H9 (cell line): ENCODE results near the gene SPRED1. TPM values are rescaled to one million over a fixed set of nuclear protein-coding genes. Genes with fewer than 3 reads are reported as not detected.
A peak's percentile ranks its signal among the peaks of the same experiment; 100 is the strongest.

Experiments used
- DNase-seq: peaks from one replicate; pipeline ENCODE4 v3.0.0-alpha.2; 2017
- H2AFZ ChIP-seq: one replicate; pipeline ENCODE4 v1.6.1; 2013; ENCODE audit warnings: mild to moderate bottlenecking, low read length, control low read depth, moderate library complexity
- H2AK5ac ChIP-seq: 2 replicates; pipeline ENCODE4 v1.6.1; 2013; ENCODE audit warnings: low read length, control low read depth, mixed read lengths; ENCODE audit not compliant: insufficient read length
- H2BK120ac ChIP-seq: one replicate; pipeline ENCODE4 v1.6.1; 2013; ENCODE audit warnings: low read depth, mild to moderate bottlenecking, low read length, control low read depth, inconsistent platforms; ENCODE audit not compliant: poor library complexity, severe bottlenecking
- H2BK12ac ChIP-seq: 2 replicates; pipeline ENCODE4 v1.6.1; 2013; ENCODE audit warnings: low read length, control low read depth, mixed read lengths, low read depth; ENCODE audit not compliant: insufficient read length
- H2BK15ac ChIP-seq: 2 replicates; pipeline ENCODE4 v1.6.1; 2013; ENCODE audit warnings: low read depth, low read length, control low read depth
- H2BK20ac ChIP-seq: one replicate; pipeline ENCODE4 v1.6.1; 2013; ENCODE audit warnings: low read depth, mild to moderate bottlenecking, low read length, control low read depth, inconsistent platforms; ENCODE audit not compliant: poor library complexity, severe bottlenecking
- H2BK5ac ChIP-seq: 2 replicates; pipeline ENCODE4 v1.6.1; 2013; ENCODE audit warnings: low read length, control low read depth, mixed read lengths; ENCODE audit not compliant: insufficient read length
- H3K14ac ChIP-seq: 2 replicates; pipeline ENCODE4 v1.6.1; 2013; ENCODE audit warnings: low read length, control low read depth; ENCODE audit not compliant: insufficient read depth
- H3K18ac ChIP-seq: 2 replicates; pipeline ENCODE4 v1.6.1; 2013; ENCODE audit warnings: low read depth, mild to moderate bottlenecking, mixed read lengths, low read length, control low read depth; ENCODE audit not compliant: insufficient read length
- H3K23ac ChIP-seq: 2 replicates; pipeline ENCODE4 v1.6.1; 2013; ENCODE audit warnings: low read length, control low read depth, mixed read lengths, low read depth; ENCODE audit not compliant: insufficient read length
- H3K23me2 ChIP-seq: 2 replicates; pipeline ENCODE4 v1.6.1; 2013; ENCODE audit warnings: low read depth, mild to moderate bottlenecking, mixed read lengths, low read length, control low read depth; ENCODE audit not compliant: insufficient read length, poor library complexity, severe bottlenecking
- H3K27ac ChIP-seq: 2 replicates; pipeline ENCODE4 v1.5.1; 2013; ENCODE audit warnings: low read length, control low read depth, mixed read lengths, low read depth; ENCODE audit not compliant: insufficient read length
- H3K27me3 ChIP-seq: 2 replicates; pipeline ENCODE4 v1.6.1; 2013; ENCODE audit warnings: low read length, control low read depth, inconsistent platforms; ENCODE audit not compliant: insufficient read depth
- H3K4ac ChIP-seq: 2 replicates; pipeline ENCODE4 v1.6.1; 2013; ENCODE audit warnings: low read depth, mild to moderate bottlenecking, control low read depth, inconsistent platforms, low read length, moderate library complexity
- H3K4me1 ChIP-seq: 2 replicates; pipeline ENCODE4 v1.6.1; 2013; ENCODE audit warnings: low read length, control low read depth, inconsistent platforms; ENCODE audit not compliant: insufficient read depth
- H3K4me2 ChIP-seq: 2 replicates; pipeline ENCODE4 v1.6.1; 2013; ENCODE audit warnings: low read length, control low read depth, mixed read lengths; ENCODE audit not compliant: insufficient read length, insufficient read depth
- H3K56ac ChIP-seq: 2 replicates; pipeline ENCODE4 v1.6.1; 2013; ENCODE audit warnings: low read depth, mild to moderate bottlenecking, mixed read lengths, low read length, control low read depth; ENCODE audit not compliant: insufficient read length
- H3K79me1 ChIP-seq: 2 replicates; pipeline ENCODE4 v1.6.1; 2013; ENCODE audit warnings: low read depth, mild to moderate bottlenecking, moderate library complexity, low read length, control low read depth, inconsistent platforms; ENCODE audit not compliant: insufficient read depth, poor library complexity, severe bottlenecking
- H3K79me2 ChIP-seq: 2 replicates; pipeline ENCODE4 v1.6.1; 2013; ENCODE audit warnings: low read length, control low read depth, inconsistent platforms; ENCODE audit not compliant: insufficient read depth
- H3K9ac ChIP-seq: 2 replicates; pipeline ENCODE4 v1.6.1; 2013; ENCODE audit warnings: low read length, control low read depth, mixed read lengths; ENCODE audit not compliant: insufficient read length; ENCODE audit errors: extremely low read depth
- H3K9me3 ChIP-seq: one replicate; pipeline ENCODE4 v1.6.1; 2013; ENCODE audit warnings: low read depth, low read length, inconsistent platforms; ENCODE audit not compliant: control insufficient read depth
- H3T11ph ChIP-seq: one replicate; pipeline ENCODE4 v1.6.1; 2013; ENCODE audit warnings: mild to moderate bottlenecking, low read length, control low read depth, inconsistent platforms
- H4K20me1 ChIP-seq: one replicate; pipeline ENCODE4 v1.6.1; 2013; ENCODE audit not compliant: control insufficient read depth, insufficient read length, insufficient read depth
- H4K5ac ChIP-seq: 2 replicates; pipeline ENCODE4 v1.6.1; 2013; ENCODE audit warnings: low read depth, mild to moderate bottlenecking, mixed read lengths, low read length, control low read depth; ENCODE audit not compliant: insufficient read length
- H4K8ac ChIP-seq: replicated peaks from 2 replicates; pipeline ENCODE4 v1.6.1; 2013; ENCODE audit warnings: low read length, control low read depth, mixed read lengths, low read depth; ENCODE audit not compliant: insufficient read length
- H4K91ac ChIP-seq: 2 replicates; pipeline ENCODE4 v1.6.1; 2013; ENCODE audit warnings: low read depth, mild to moderate bottlenecking, moderate library complexity, mixed read lengths, low read length, control low read depth; ENCODE audit not compliant: insufficient read length
- H3K27ac Mint-ChIP-seq, 3 experiments: 2 replicates in 2 of 3; 3 replicates in 1 of 3; pipeline ENCODE4 v1.8.0; 2020 to 2021; ENCODE audit warnings: mixed read lengths in 3 of 3, mild to moderate bottlenecking in 1 of 3, moderate library complexity in 1 of 3
- H3K27me3 Mint-ChIP-seq: 2 replicates; pipeline ENCODE4 v1.8.0; 2021; ENCODE audit warnings: low read depth, mild to moderate bottlenecking, moderate library complexity, mixed read lengths
- H3K36me3 Mint-ChIP-seq, 3 experiments: 2 replicates in 2 of 3; 3 replicates in 1 of 3; pipeline ENCODE4 v1.8.0; 2020 to 2021; ENCODE audit warnings: low read depth in 3 of 3, mixed read lengths in 3 of 3; ENCODE audit not compliant: insufficient read depth in 1 of 3
- H3K4me1 Mint-ChIP-seq, 2 experiments: 2 replicates each; pipeline ENCODE4 v1.8.0; 2020; ENCODE audit warnings: mixed read lengths in 2 of 2
- H3K4me3 Mint-ChIP-seq, 2 experiments: 2 replicates in 1 of 2; 3 replicates in 1 of 2; pipeline ENCODE4 v1.8.0; 2020 to 2021; ENCODE audit warnings: mild to moderate bottlenecking in 2 of 2, mixed read lengths in 2 of 2, moderate library complexity in 1 of 2
- H3K9me3 Mint-ChIP-seq, 2 experiments: 2 replicates in 1 of 2; 3 replicates in 1 of 2; pipeline ENCODE4 v1.8.0; 2020; ENCODE audit warnings: mild to moderate bottlenecking in 2 of 2, mixed read lengths in 2 of 2, moderate library complexity in 1 of 2
- WGBS: extraction: QIAGEN DNeasy Blood & Tissue Kit; methylation state at CpG from one replicate; pipeline ENCODE4 v1.1.7; 2013; ENCODE audit warnings: missing lambda C conversion rate, low lambda C conversion rate, mixed read lengths; ENCODE audit not compliant: insufficient read length; ENCODE audit errors: extremely low coverage; 5-methylcytosine and 5-hydroxymethylcytosine counted together
- total RNA-seq: library from RNA; stranded (reverse); gene quantifications from 2 replicates; pipeline ENCODE4 v1.2.1, GENCODE V29; 2021
- TF ChIP-seq, protein P1 (sequence below): fragments of 200-600 bp; sonication (generic); conservative IDR thresholded peaks from 3 replicates; pipeline ENCODE4 v1.8.0; 2021; ENCODE audit warnings: antibody characterized with exemption, mild to moderate bottlenecking

SPRED1 gene
- total RNA-seq, 1 experiment from 2014 or later = 41.0 TPM

DNA sequence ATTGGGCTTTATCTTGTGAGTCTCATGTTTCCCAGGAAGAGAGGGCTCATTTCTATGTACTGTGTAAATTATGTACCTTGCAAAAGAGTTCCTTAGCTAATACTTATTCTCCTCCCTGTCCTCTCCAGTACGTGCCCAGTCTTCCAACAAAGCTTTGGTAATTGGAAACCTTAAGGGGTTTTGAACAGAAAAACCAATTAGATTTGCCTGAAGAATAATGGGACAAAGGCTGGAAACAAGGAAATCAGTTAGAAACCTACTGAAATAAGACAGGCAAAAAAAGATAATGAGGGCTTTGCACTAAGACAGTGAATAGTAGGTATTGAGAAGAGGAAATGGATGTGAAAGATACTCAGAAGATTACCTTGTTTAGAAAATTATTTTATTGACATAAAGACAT lies 82.5 kb downstream of the SPRED1 start:
- H2BK20ac ChIP-seq = no peak overlapping the region
- H2BK120ac ChIP-seq = no peak overlapping the region
- H3K27ac Mint-ChIP-seq = peak overlapping the region in 1 of 3 experiments; percentile 30; a peak in 2 of 7 replicates
- H4K8ac ChIP-seq = no peak overlapping the region
- no peak overlapping the region for H2BK5ac ChIP-seq
- no peak overlapping the region for H3K4ac ChIP-seq
- H3K4me1 Mint-ChIP-seq = no peaks in the 10 kb centered on the region
- no peak overlapping the region for H3K18ac ChIP-seq
- H4K5ac ChIP-seq = no peak overlapping the region
- TF ChIP-seq, protein P1, sequence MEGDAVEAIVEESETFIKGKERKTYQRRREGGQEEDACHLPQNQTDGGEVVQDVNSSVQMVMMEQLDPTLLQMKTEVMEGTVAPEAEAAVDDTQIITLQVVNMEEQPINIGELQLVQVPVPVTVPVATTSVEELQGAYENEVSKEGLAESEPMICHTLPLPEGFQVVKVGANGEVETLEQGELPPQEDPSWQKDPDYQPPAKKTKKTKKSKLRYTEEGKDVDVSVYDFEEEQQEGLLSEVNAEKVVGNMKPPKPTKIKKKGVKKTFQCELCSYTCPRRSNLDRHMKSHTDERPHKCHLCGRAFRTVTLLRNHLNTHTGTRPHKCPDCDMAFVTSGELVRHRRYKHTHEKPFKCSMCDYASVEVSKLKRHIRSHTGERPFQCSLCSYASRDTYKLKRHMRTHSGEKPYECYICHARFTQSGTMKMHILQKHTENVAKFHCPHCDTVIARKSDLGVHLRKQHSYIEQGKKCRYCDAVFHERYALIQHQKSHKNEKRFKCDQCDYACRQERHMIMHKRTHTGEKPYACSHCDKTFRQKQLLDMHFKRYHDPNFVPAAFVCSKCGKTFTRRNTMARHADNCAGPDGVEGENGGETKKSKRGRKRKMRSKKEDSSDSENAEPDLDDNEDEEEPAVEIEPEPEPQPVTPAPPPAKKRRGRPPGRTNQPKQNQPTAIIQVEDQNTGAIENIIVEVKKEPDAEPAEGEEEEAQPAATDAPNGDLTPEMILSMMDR = no peak
- no peak overlapping the region for H3K4me3 Mint-ChIP-seq
- H3K23ac ChIP-seq = no peak overlapping the region
- no peaks in the 10 kb centered on the region for H3K9me3 ChIP-seq
- no peaks in the 10 kb centered on the region for H3K9me3 Mint-ChIP-seq
- H3K36me3 Mint-ChIP-seq = peaks cover 0 to 6% (median 6%) of the 10 kb centered on the region in 3 experiments; a peak in 5 of 7 replicates
- no peaks in the 10 kb centered on the region for H3K79me1 ChIP-seq
- H3K27me3 ChIP-seq = no peaks in the 10 kb centered on the region
- H4K91ac ChIP-seq = no peak overlapping the region
- H2BK15ac ChIP-seq = no peak overlapping the region
- H3K79me2 ChIP-seq = no peaks in the 10 kb centered on the region
- H2AK5ac ChIP-seq = no peak overlapping the region
- no peak overlapping the region for H2BK12ac ChIP-seq
- no peak for DNase-seq
- no peak overlapping the region for H3K4me2 ChIP-seq
- H4K20me1 ChIP-seq = no peaks in the 10 kb centered on the region
- no peak overlapping the region for H3K56ac ChIP-seq
- no peak overlapping the region for H2AFZ ChIP-seq
- no peaks in the 10 kb centered on the region for H3K27me3 Mint-ChIP-seq
- H3K14ac ChIP-seq = no peak overlapping the region
- no peaks in the 10 kb centered on the region for H3K4me1 ChIP-seq
- no peak overlapping the region for H3T11ph ChIP-seq
- H3K9ac ChIP-seq = no peak overlapping the region
- H3K27ac ChIP-seq = no peak overlapping the region
- no peaks in the 10 kb centered on the region for H3K23me2 ChIP-seq
- no CpG with 5 or more reads among the region's 1 CpG for WGBS
